Measurements from ENCODE around the gene HS3ST3A1. TPM values are rescaled to one million over a fixed set of nuclear protein-coding genes. Genes with fewer than 3 reads are reported as not detected.

Gene HS3ST3A1
- 3.2 and 3.4 TPM in 2 replicates for total RNA-seq (2021)
- long read RNA-seq: 0 reads

- Mint-ChIP-seq H3K27ac (peak within 1 kb of the TSS; percentile 67 to 93 (median 88); a peak in 5 of 7 replicates), H3K36me3 (ENCODE audit: insufficient read depth in 1 of 3, low read depth in 3 of 3) (no peaks in the 10 kb centered on the region; a peak in 1 of 7 replicates), H3K4me3 (peak within 1 kb of the TSS; percentile 86 to 97), H3K27me3 (ENCODE audit: low read depth) (peaks cover 49% of the 10 kb centered on the region), H3K4me1 (peaks cover 20 to 21% of the 10 kb centered on the region in 2 experiments), H3K9me3 (no peaks in the 10 kb centered on the region; a peak in 1 of 5 replicates)
- Histone ChIP-seq H3K9me3 (ENCODE audit: control insufficient read depth, low read depth, low read length) (no peaks in the 10 kb centered on the region), H3K9ac (ENCODE audit: extremely low read depth, insufficient read length, low read length) (no peak within 1 kb of the TSS), H3K56ac (ENCODE audit: insufficient read length, low read depth, low read length) (no peak within 1 kb of the TSS), H3K79me1 (ENCODE audit: insufficient read depth, low read depth, low read length, poor library complexity, severe bottlenecking) (no peaks in the 10 kb centered on the region), H2AFZ (ENCODE audit: low read length) (no peak within 1 kb of the TSS), H3K23me2 (ENCODE audit: insufficient read length, low read depth, low read length, poor library complexity, severe bottlenecking) (peaks cover 22% of the 10 kb centered on the region), H2AK5ac (ENCODE audit: insufficient read length, low read length) (no peak within 1 kb of the TSS), H3K79me2 (ENCODE audit: insufficient read depth, low read length) (no peaks in the 10 kb centered on the region), H4K8ac (replicated peaks; ENCODE audit: insufficient read length, low read depth, low read length) (no peak within 1 kb of the TSS), H2BK120ac (ENCODE audit: low read depth, low read length, poor library complexity, severe bottlenecking) (no peak within 1 kb of the TSS), H2BK20ac (ENCODE audit: low read depth, low read length, poor library complexity, severe bottlenecking) (no peak within 1 kb of the TSS), H2BK12ac (ENCODE audit: insufficient read length, low read depth, low read length) (no peak within 1 kb of the TSS), H2BK15ac (ENCODE audit: low read depth, low read length) (no peak within 1 kb of the TSS), H3K4ac (ENCODE audit: low read depth, low read length) (no peak within 1 kb of the TSS; the same call in 1 of the 2 replicates), H3K4me1 (ENCODE audit: insufficient read depth, low read length) (no peaks in the 10 kb centered on the region), H4K5ac (ENCODE audit: insufficient read length, low read depth, low read length) (no peak within 1 kb of the TSS), H3K4me2 (ENCODE audit: insufficient read depth, insufficient read length, low read length) (peak within 1 kb of the TSS; percentile 61), H4K91ac (ENCODE audit: insufficient read length, low read depth, low read length) (no peak within 1 kb of the TSS), H2BK5ac (ENCODE audit: insufficient read length, low read length) (no peak within 1 kb of the TSS), H3K23ac (ENCODE audit: insufficient read length, low read depth, low read length) (no peak within 1 kb of the TSS), H3T11ph (ENCODE audit: low read length) (no peak within 1 kb of the TSS), H3K27ac (ENCODE audit: insufficient read length, low read depth, low read length) (no peak within 1 kb of the TSS), H4K20me1 (ENCODE audit: control insufficient read depth, insufficient read depth, insufficient read length) (no peaks in the 10 kb centered on the region), H3K27me3 (ENCODE audit: insufficient read depth, low read length) (no peaks in the 10 kb centered on the region; the same call in 1 of the 2 replicates), H3K14ac (ENCODE audit: insufficient read depth, low read length) (peak within 1 kb of the TSS; percentile 69; the same call in 1 of the 2 replicates), H3K18ac (ENCODE audit: insufficient read length, low read depth, low read length) (no peak within 1 kb of the TSS)
- no CpG with 5 or more reads among the region's 61 CpGs for WGBS (ENCODE audit: extremely low coverage, insufficient read length, low lambda C conversion rate)
- TF ChIP-seq CTCF (conservative IDR thresholded peaks at IDR 0.05): no peak
- DNase-seq: peak; percentile 96
Observed at GRCh38 chr17:13601776-13602551, at the start of gene HS3ST3A1. TSS of gene HS3ST3A1 (minus strand) at chr17:13601929. CDS start at chr17:13601129, 800 bp downstream.
